ENCODE data around the gene CSNK1G1.
"Not testable (repeated sequence)": the region's sequence is repeated elsewhere in the genome, so short reads cannot be mapped to it uniquely, and the experiment has no call there.

Gene CSNK1G1

GRCh38 chr15:64355944-64356709, at the start of gene CSNK1G1:
CSNK1G1 (minus strand) TSS chr15:64356173; CDS start chr15:64300499, 55,674 bp downstream.
- peak; percentile 94 for DNase-seq

GRCh38 chr15:64400583-64400982, 44.6 kb upstream of the CSNK1G1 start:
- no peak for DNase-seq

GRCh38 chr15:64398575-64398974, 42.6 kb upstream of the CSNK1G1 start:
- DNase-seq, result no peak

- DNase-seq, result no peak
Measured at GRCh38 chr15:64396789-64397188, 40.8 kb upstream of the CSNK1G1 start.

GRCh38 chr15:64392471-64392870, 36.5 kb upstream of the CSNK1G1 start:
- not testable (repeated sequence) for DNase-seq

- DNase-seq, result no peak
Measured at GRCh38 chr15:64389036-64389435, 33.1 kb upstream of the CSNK1G1 start.

- DNase-seq, result peak; percentile 95
Measured at GRCh38 chr15:64387562-64388168, 31.7 kb upstream of the CSNK1G1 start, which contains the start of gene TRIP4. TRIP4 (plus strand) TSS chr15:64387836; CDS start chr15:64387864, 28 bp downstream.

GRCh38 chr15:64386291-64386690, 30.3 kb upstream of the CSNK1G1 start:
- DNase-seq, result no peak

GRCh38 chr15:64383760-64384159, 27.8 kb upstream of the CSNK1G1 start:
- DNase-seq, result no peak

GRCh38 chr15:64381000-64381751, 25.2 kb upstream of the CSNK1G1 start, which contains the start of gene PCLAF:
PCLAF (minus strand) TSS chr15:64381441; CDS start chr15:64381371, 70 bp downstream.
- DNase-seq, result peak; percentile 95

GRCh38 chr15:64380130-64380870, 24.3 kb upstream of the CSNK1G1 start:
- DNase-seq, result not testable (repeated sequence)

GRCh38 chr15:64379216-64379960, 23.4 kb upstream of the CSNK1G1 start:
- DNase-seq, result no peak

GRCh38 chr15:64373360-64373759, 17.4 kb upstream of the CSNK1G1 start:
- DNase-seq, result no peak

- not testable (repeated sequence) for DNase-seq
Measured at GRCh38 chr15:64371383-64371782, 15.4 kb upstream of the CSNK1G1 start.

GRCh38 chr15:64369078-64369607, 13.2 kb upstream of the CSNK1G1 start:
- DNase-seq, result no peak

GRCh38 chr15:64361259-64361658, 5.3 kb upstream of the CSNK1G1 start:
- DNase-seq, result no peak

GRCh38 chr15:64356710-64357040, 702 bp upstream of the CSNK1G1 start:
- no peak for DNase-seq

- peak; percentile 57 for DNase-seq
Measured at GRCh38 chr15:64355348-64355943, 527 bp downstream of the CSNK1G1 start.

GRCh38 chr15:64354688-64355344, 1.2 kb downstream of the CSNK1G1 start:
- no peak for DNase-seq

GRCh38 chr15:64351265-64351664, 4.7 kb downstream of the CSNK1G1 start:
- no peak for DNase-seq

- DNase-seq, result no peak
Measured at GRCh38 chr15:64349375-64349774, 6.6 kb downstream of the CSNK1G1 start.
